ENCODE results near the gene SUSD2. TPM values are rescaled to one million over a fixed set of nuclear protein-coding genes. Genes with fewer than 3 reads are reported as not detected.

SUSD2 gene
- polyA plus RNA-seq, 4 donors, result 6.1 to 82.9 (median 11.3) TPM

GRCh38 chr22:24214467-24215285 is 33.4 kb downstream of the SUSD2 start:
- no peak overlapping the region for H3K27ac ChIP-seq (ENCODE audit: low read depth in 1 of 3, low read length in 2 of 3)
- peaks cover 0 to 8% of the 10 kb centered on the region in 2 donors for H3K9me3 ChIP-seq (ENCODE audit: control insufficient read depth in 2 of 2, insufficient read depth in 1 of 2, low read depth in 1 of 2, low read length in 1 of 2)
- FAIRE-seq (no peak), DNase-seq (no peak)
- H3K4me1 ChIP-seq (ENCODE audit: control insufficient read depth in 3 of 3, insufficient read depth in 2 of 3, low read depth in 1 of 3, low read length in 2 of 3), result no peaks in the 10 kb centered on the region
- no peaks in the 10 kb centered on the region for H3K27me3 ChIP-seq (ENCODE audit: control insufficient read depth in 3 of 3, insufficient read depth in 3 of 3, low read length in 3 of 3)
- WGBS, 3 donors, result 72 to 79% (median 78%) methylated on average over 12 of the region's 12 CpGs
- no peak overlapping the region for H3K4me3 ChIP-seq (ENCODE audit: low read depth in 1 of 3, low read length in 3 of 3)
- no peaks in the 10 kb centered on the region for H3K36me3 ChIP-seq (ENCODE audit: control insufficient read depth in 3 of 3, insufficient read depth in 2 of 3, low read depth in 1 of 3, low read length in 3 of 3)

- H3K27ac ChIP-seq (ENCODE audit: low read depth in 1 of 3, low read length in 2 of 3), result no peak overlapping the region
- WGBS, 3 donors, result 83 to 96% (median 88%) methylated on average over 12 of the region's 12 CpGs
- DNase-seq (no peak), FAIRE-seq (no peak)
- no peaks in the 10 kb centered on the region for H3K4me1 ChIP-seq (ENCODE audit: control insufficient read depth in 3 of 3, insufficient read depth in 2 of 3, low read depth in 1 of 3, low read length in 2 of 3)
- no peak overlapping the region for H3K4me3 ChIP-seq (ENCODE audit: low read depth in 1 of 3, low read length in 3 of 3)
- no peaks in the 10 kb centered on the region for H3K27me3 ChIP-seq (ENCODE audit: control insufficient read depth in 3 of 3, insufficient read depth in 3 of 3, low read length in 3 of 3)
- no peaks in the 10 kb centered on the region for H3K36me3 ChIP-seq (ENCODE audit: control insufficient read depth in 3 of 3, insufficient read depth in 2 of 3, low read depth in 1 of 3, low read length in 3 of 3)
- H3K9me3 ChIP-seq (ENCODE audit: control insufficient read depth in 2 of 2, insufficient read depth in 1 of 2, low read depth in 1 of 2, low read length in 1 of 2), result peaks cover 0 to 8% of the 10 kb centered on the region in 2 donors
Measured at GRCh38 chr22:24216541-24217209, 35.4 kb downstream of the SUSD2 start.

- H3K4me1 ChIP-seq (ENCODE audit: control insufficient read depth in 3 of 3, insufficient read depth in 2 of 3, low read depth in 1 of 3, low read length in 2 of 3), result no peaks in the 10 kb centered on the region
- peaks cover 0 to 8% of the 10 kb centered on the region in 2 donors for H3K9me3 ChIP-seq (ENCODE audit: control insufficient read depth in 2 of 2, insufficient read depth in 1 of 2, low read depth in 1 of 2, low read length in 1 of 2)
- H3K27me3 ChIP-seq (ENCODE audit: control insufficient read depth in 3 of 3, insufficient read depth in 3 of 3, low read length in 3 of 3), result no peaks in the 10 kb centered on the region
- 69 to 83% (median 83%) methylated on average over 3 of the region's 3 CpGs for WGBS, 3 donors
- FAIRE-seq, result no peak
- no peak for DNase-seq
- no peak overlapping the region for H3K4me3 ChIP-seq (ENCODE audit: low read depth in 1 of 3, low read length in 3 of 3)
- no peaks in the 10 kb centered on the region for H3K36me3 ChIP-seq (ENCODE audit: control insufficient read depth in 3 of 3, insufficient read depth in 2 of 3, low read depth in 1 of 3, low read length in 3 of 3)
- H3K27ac ChIP-seq (ENCODE audit: low read depth in 1 of 3, low read length in 2 of 3), result no peak overlapping the region
Measured at GRCh38 chr22:24217384-24217783, 36.1 kb downstream of the SUSD2 start.

- Histone ChIP-seq H3K36me3 (ENCODE audit: control insufficient read depth in 3 of 3, insufficient read depth in 2 of 3, low read depth in 1 of 3, low read length in 3 of 3) (no peaks in the 10 kb centered on the region), H3K27ac (ENCODE audit: low read depth in 1 of 3, low read length in 2 of 3) (no peak overlapping the region), H3K27me3 (ENCODE audit: control insufficient read depth in 3 of 3, insufficient read depth in 3 of 3, low read length in 3 of 3) (no peaks in the 10 kb centered on the region), H3K4me1 (ENCODE audit: control insufficient read depth in 3 of 3, insufficient read depth in 2 of 3, low read depth in 1 of 3, low read length in 2 of 3) (no peaks in the 10 kb centered on the region), H3K9me3 (ENCODE audit: control insufficient read depth in 2 of 2, insufficient read depth in 1 of 2, low read depth in 1 of 2, low read length in 1 of 2) (peaks cover 2 to 17% of the 10 kb centered on the region in 2 donors), H3K4me3 (ENCODE audit: low read depth in 1 of 3, low read length in 3 of 3) (no peak overlapping the region)
- 86 to 92% (median 88%) methylated on average over 9 of the region's 9 CpGs for WGBS, 3 donors
- DNase-seq (no peak), FAIRE-seq (no peak)
Measured at GRCh38 chr22:24219750-24220149, 38.5 kb downstream of the SUSD2 start.

- no peak for FAIRE-seq
- Histone ChIP-seq H3K4me1 (ENCODE audit: control insufficient read depth in 3 of 3, insufficient read depth in 2 of 3, low read depth in 1 of 3, low read length in 2 of 3) (no peaks in the 10 kb centered on the region), H3K4me3 (ENCODE audit: low read depth in 1 of 3, low read length in 3 of 3) (no peak overlapping the region), H3K9me3 (ENCODE audit: control insufficient read depth in 2 of 2, insufficient read depth in 1 of 2, low read depth in 1 of 2, low read length in 1 of 2) (peaks cover 2 to 18% of the 10 kb centered on the region in 2 donors), H3K27ac (ENCODE audit: low read depth in 1 of 3, low read length in 2 of 3) (no peak overlapping the region), H3K36me3 (ENCODE audit: control insufficient read depth in 3 of 3, insufficient read depth in 2 of 3, low read depth in 1 of 3, low read length in 3 of 3) (peaks cover 0 to 4% (median 0%) of the 10 kb centered on the region in 3 donors), H3K27me3 (ENCODE audit: control insufficient read depth in 3 of 3, insufficient read depth in 3 of 3, low read length in 3 of 3) (no peaks in the 10 kb centered on the region)
- DNase-seq, result no peak
- 91 to 100% (median 95%) methylated on average over 1 of the region's 1 CpG for WGBS, 3 donors
Measured at GRCh38 chr22:24224468-24224867, 43.2 kb downstream of the SUSD2 start.

- DNase-seq (no peak), FAIRE-seq (no peak)
- Histone ChIP-seq H3K4me3 (ENCODE audit: low read depth in 1 of 3, low read length in 3 of 3) (no peak overlapping the region), H3K27ac (ENCODE audit: low read depth in 1 of 3, low read length in 2 of 3) (no peak overlapping the region), H3K9me3 (ENCODE audit: control insufficient read depth in 2 of 2, insufficient read depth in 1 of 2, low read depth in 1 of 2, low read length in 1 of 2) (peaks cover 2 to 18% of the 10 kb centered on the region in 2 donors), H3K4me1 (ENCODE audit: control insufficient read depth in 3 of 3, insufficient read depth in 2 of 3, low read depth in 1 of 3, low read length in 2 of 3) (no peaks in the 10 kb centered on the region), H3K36me3 (ENCODE audit: control insufficient read depth in 3 of 3, insufficient read depth in 2 of 3, low read depth in 1 of 3, low read length in 3 of 3) (peaks cover 0 to 4% (median 0%) of the 10 kb centered on the region in 3 donors), H3K27me3 (ENCODE audit: control insufficient read depth in 3 of 3, insufficient read depth in 3 of 3, low read length in 3 of 3) (no peaks in the 10 kb centered on the region)
- 84 to 92% (median 88%) methylated on average over 13 to 14 of the region's 14 CpGs for WGBS, 3 donors
Measured at GRCh38 chr22:24225044-24225601, 43.8 kb downstream of the SUSD2 start.

GRCh38 chr22:24225951-24226350 is 44.7 kb downstream of the SUSD2 start:
- WGBS, 3 donors, result 93 to 94% (median 94%) methylated on average over 12 to 14 of the region's 14 CpGs
- no peaks in the 10 kb centered on the region for H3K4me1 ChIP-seq (ENCODE audit: control insufficient read depth in 3 of 3, insufficient read depth in 2 of 3, low read depth in 1 of 3, low read length in 2 of 3)
- H3K4me3 ChIP-seq (ENCODE audit: low read depth in 1 of 3, low read length in 3 of 3), result no peak overlapping the region
- DNase-seq (no peak), FAIRE-seq (no peak)
- H3K27ac ChIP-seq (ENCODE audit: low read depth in 1 of 3, low read length in 2 of 3), result no peak overlapping the region
- peaks cover 0 to 4% (median 0%) of the 10 kb centered on the region in 3 donors for H3K36me3 ChIP-seq (ENCODE audit: control insufficient read depth in 3 of 3, insufficient read depth in 2 of 3, low read depth in 1 of 3, low read length in 3 of 3)
- H3K9me3 ChIP-seq (ENCODE audit: control insufficient read depth in 2 of 2, insufficient read depth in 1 of 2, low read depth in 1 of 2, low read length in 1 of 2), result peaks cover 2 to 18% of the 10 kb centered on the region in 2 donors
- H3K27me3 ChIP-seq (ENCODE audit: control insufficient read depth in 3 of 3, insufficient read depth in 3 of 3, low read length in 3 of 3), result no peaks in the 10 kb centered on the region

- FAIRE-seq (no peak), DNase-seq (peak; percentile 37 to 45)
- Histone ChIP-seq H3K36me3 (ENCODE audit: control insufficient read depth in 3 of 3, insufficient read depth in 2 of 3, low read depth in 1 of 3, low read length in 3 of 3) (peaks cover 0 to 2% (median 0%) of the 10 kb centered on the region in 3 donors), H3K4me3 (ENCODE audit: low read depth in 1 of 3, low read length in 3 of 3) (no peak overlapping the region), H3K27me3 (ENCODE audit: control insufficient read depth in 3 of 3, insufficient read depth in 3 of 3, low read length in 3 of 3) (no peaks in the 10 kb centered on the region), H3K27ac (ENCODE audit: low read depth in 1 of 3, low read length in 2 of 3) (no peak overlapping the region), H3K4me1 (ENCODE audit: control insufficient read depth in 3 of 3, insufficient read depth in 2 of 3, low read depth in 1 of 3, low read length in 2 of 3) (no peaks in the 10 kb centered on the region), H3K9me3 (ENCODE audit: control insufficient read depth in 2 of 2, insufficient read depth in 1 of 2, low read depth in 1 of 2, low read length in 1 of 2) (peaks cover 0 to 3% of the 10 kb centered on the region in 2 donors)
- WGBS, 3 donors, result 30 to 56% (median 43%) methylated on average over 17 to 18 of the region's 18 CpGs
Measured at GRCh38 chr22:24230911-24231656, 49.8 kb downstream of the SUSD2 start.

All from small intestine (tissue), 7 donors.